ENCODE measurements around the gene TTLL13. TPM values are rescaled to one million over a fixed set of nuclear protein-coding genes. Genes with fewer than 3 reads are reported as not detected.

The TTLL13 gene
- total RNA-seq, 1 experiment from 2014 or later: not detected

- H3K27me3 ChIP-seq (replicated peaks; ENCODE audit: insufficient read depth, low read depth, low read length, poor library complexity): no peaks in the 10 kb centered on the region
- no peak for TF ChIP-seq CTCF (conservative IDR thresholded peaks at IDR 0.05; ENCODE audit: low read depth, low read length)
- TF ChIP-seq EZH2 (IDR thresholded peaks at IDR 0.05; ENCODE audit: borderline replicate concordance, low read depth, low read length, poor library complexity, severe bottlenecking): no peak
- TSS peak; percentile 56 for BruUV-seq (replicated peaks)
- ChIA-PET CTCF (interaction anchor here (0.6 to 0.9 kb wide), 4 partner anchors 147 to 642 kb away, joined by 3 to 4 read pairs (median 4); no protein-coding TSS in a partner anchor), POLR2A (ENCODE audit: low non-redundant PET) (no interaction called here)
- peaks cover 5% of the 10 kb centered on the region for H3K4me1 ChIP-seq (ENCODE audit: insufficient read depth, low read length, poor library complexity, severe bottlenecking)
- H3K4me3 ChIP-seq (ENCODE audit: low read depth, low read length, poor library complexity, severe bottlenecking): peak within 1 kb of the TSS; percentile 58
- H3K36me3 ChIP-seq (ENCODE audit: insufficient read depth, low read length, poor library complexity, severe bottlenecking): peaks cover 10% of the 10 kb centered on the region
- H3K9me3 ChIP-seq (ENCODE audit: low read depth, low read length, poor library complexity, severe bottlenecking): no peaks in the 10 kb centered on the region
- intact Hi-C loops (cut with micrococcal nuclease; ENCODE audit: unreplicated experiment): loop anchor here (1.0 kb wide), 1 partner anchor 31 kb away; the partner anchor contains the start of gene NGRN
- peak; percentile 39 for DNase-seq (ENCODE audit: low spot score)
- peak within 1 kb of the TSS; percentile 66 for H3K27ac ChIP-seq (ENCODE audit: low read depth, low read length, poor library complexity, severe bottlenecking)
Measured at GRCh38 chr15:90234096-90234988, 15.0 kb upstream of the TTLL13 start, which contains the start of gene GDPGP1. GDPGP1 (plus strand) TSS chr15:90234209; CDS start chr15:90240909, 6,700 bp downstream.

DNA sequence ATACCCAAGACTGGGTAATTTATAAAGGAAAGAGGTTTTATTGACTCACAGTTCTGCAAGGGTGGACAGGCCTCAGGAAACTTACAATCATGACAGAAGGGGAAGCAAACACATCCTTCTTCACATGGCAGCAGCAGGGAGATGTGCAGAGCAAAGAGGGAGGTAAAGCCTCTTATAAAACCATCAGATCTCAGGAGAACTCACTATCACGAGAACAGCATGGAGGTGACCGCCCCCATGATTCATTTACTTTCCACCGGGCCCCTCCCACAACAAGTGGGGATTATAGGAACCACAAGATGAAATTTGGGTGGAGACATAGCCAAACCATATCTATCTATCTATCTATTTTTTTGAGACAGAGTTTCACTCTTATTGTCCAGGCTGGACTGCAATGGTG lies 10.0 kb upstream of the TTLL13 start:
- no peak for DNase-seq (ENCODE audit: low spot score)
- H3K27ac ChIP-seq (ENCODE audit: low read depth, low read length, poor library complexity, severe bottlenecking): no peak overlapping the region
- H3K4me1 ChIP-seq (ENCODE audit: insufficient read depth, low read length, poor library complexity, severe bottlenecking): peaks cover 4% of the 10 kb centered on the region
- TF ChIP-seq CTCF (conservative IDR thresholded peaks at IDR 0.05; ENCODE audit: low read depth, low read length): no peak
- no peak for TF ChIP-seq EZH2 (IDR thresholded peaks at IDR 0.05; ENCODE audit: borderline replicate concordance, low read depth, low read length, poor library complexity, severe bottlenecking)
- intact Hi-C loops (cut with micrococcal nuclease; ENCODE audit: unreplicated experiment): no loop called here
- no peak overlapping the region for H3K4me3 ChIP-seq (ENCODE audit: low read depth, low read length, poor library complexity, severe bottlenecking)
- ChIA-PET POLR2A (ENCODE audit: low non-redundant PET) (no interaction called here), CTCF (no interaction called here)
- no TSS peak for BruUV-seq (replicated peaks)
- H3K27me3 ChIP-seq (replicated peaks; ENCODE audit: insufficient read depth, low read depth, low read length, poor library complexity): no peaks in the 10 kb centered on the region
- no peaks in the 10 kb centered on the region for H3K36me3 ChIP-seq (ENCODE audit: insufficient read depth, low read length, poor library complexity, severe bottlenecking)
- H3K9me3 ChIP-seq (ENCODE audit: low read depth, low read length, poor library complexity, severe bottlenecking): no peaks in the 10 kb centered on the region

DNA sequence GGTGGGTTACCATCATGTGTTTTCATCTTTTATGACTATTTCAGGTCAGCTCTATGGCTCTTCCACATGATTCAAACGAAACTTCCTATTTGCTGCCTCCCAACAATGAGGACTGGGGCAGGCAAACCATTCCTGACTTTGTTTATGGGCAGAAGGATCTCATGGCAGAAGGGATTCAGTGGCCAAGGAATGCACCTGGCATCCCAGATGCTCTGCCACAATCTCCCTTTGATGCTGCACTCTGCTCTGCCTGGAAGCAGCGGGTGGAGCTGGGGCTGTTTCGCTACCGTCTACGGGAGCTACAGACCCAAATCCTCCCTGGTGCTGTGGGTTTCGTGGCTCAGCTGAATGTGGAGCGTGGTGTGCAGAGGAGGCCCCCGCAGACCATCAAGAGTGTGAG lies 8.5 kb upstream of the TTLL13 start:
- no peaks in the 10 kb centered on the region for H3K9me3 ChIP-seq (ENCODE audit: low read depth, low read length, poor library complexity, severe bottlenecking)
- BruUV-seq (replicated peaks): no TSS peak
- no peaks in the 10 kb centered on the region for H3K4me1 ChIP-seq (ENCODE audit: insufficient read depth, low read length, poor library complexity, severe bottlenecking)
- no peak overlapping the region for H3K4me3 ChIP-seq (ENCODE audit: low read depth, low read length, poor library complexity, severe bottlenecking)
- no peak for DNase-seq (ENCODE audit: low spot score)
- intact Hi-C loops (cut with micrococcal nuclease; ENCODE audit: unreplicated experiment): no loop called here
- no peaks in the 10 kb centered on the region for H3K36me3 ChIP-seq (ENCODE audit: insufficient read depth, low read length, poor library complexity, severe bottlenecking)
- no peak overlapping the region for H3K27ac ChIP-seq (ENCODE audit: low read depth, low read length, poor library complexity, severe bottlenecking)
- CTCF ChIA-PET: no interaction called here
- TF ChIP-seq EZH2 (IDR thresholded peaks at IDR 0.05; ENCODE audit: borderline replicate concordance, low read depth, low read length, poor library complexity, severe bottlenecking) (no peak), CTCF (conservative IDR thresholded peaks at IDR 0.05; ENCODE audit: low read depth, low read length) (no peak)
- POLR2A ChIA-PET (ENCODE audit: low non-redundant PET): no interaction called here
- no peaks in the 10 kb centered on the region for H3K27me3 ChIP-seq (replicated peaks; ENCODE audit: insufficient read depth, low read depth, low read length, poor library complexity)
